ENCODE results near the gene ATP1B1. TPM values are rescaled to one million over a fixed set of nuclear protein-coding genes. Genes with fewer than 3 reads are reported as not detected.

ATP1B1 gene
- 256 TPM for total RNA-seq
- long read RNA-seq, transcript ATP1B1-201 (6 exons, 1,883 nt): major isoform, 230 of 249 reads
- long read RNA-seq, partial matches to known transcripts: 6 of 249 reads
- long read RNA-seq, other reads (novel, unspliced or antisense): 13 of 249 reads

- peak; percentile 92 for DNase-seq (ENCODE audit: low spot score)
Measured at GRCh38 chr1:169106095-169106920, at the start of gene ATP1B1. Gene ATP1B1 (plus strand): TSS chr1:169106690. CDS start chr1:169106830, 140 bp downstream.

DNA sequence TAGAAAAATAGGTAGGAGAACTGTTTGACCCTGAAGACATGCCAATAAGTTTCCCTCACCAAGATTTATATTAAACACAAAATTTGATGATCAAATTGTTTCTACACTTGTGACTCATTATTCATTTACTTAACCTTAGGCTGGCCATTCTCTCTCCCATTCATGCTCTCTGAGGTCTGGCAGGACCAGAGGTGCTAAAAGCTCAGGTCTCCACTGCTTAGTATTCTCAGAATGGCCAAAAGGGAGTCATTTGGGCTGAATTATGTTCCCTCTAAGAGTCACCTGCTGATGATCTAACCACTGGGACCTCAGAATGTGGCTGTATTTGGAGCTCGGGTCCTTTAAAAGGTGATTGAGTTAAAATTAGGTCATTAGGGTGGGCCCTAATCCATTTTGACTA is 47.1 kb upstream of the ATP1B1 start:
- no peak for DNase-seq (ENCODE audit: low spot score)
- intact Hi-C loops (cut with DNase I): no loop called here

More at GRCh38 chr1:169106095-169106920, at the start of gene ATP1B1:
- intact Hi-C loops (cut with DNase I): loop anchor here (2.0 to 5.0 kb wide), 4 partner anchors 269 to 499 kb away; no protein-coding TSS in a partner anchor

- no peak for DNase-seq (ENCODE audit: low spot score)
- intact Hi-C loops (cut with DNase I): no loop called here
Measured at GRCh38 chr1:169060043-169060722, 46.3 kb upstream of the ATP1B1 start.

DNA sequence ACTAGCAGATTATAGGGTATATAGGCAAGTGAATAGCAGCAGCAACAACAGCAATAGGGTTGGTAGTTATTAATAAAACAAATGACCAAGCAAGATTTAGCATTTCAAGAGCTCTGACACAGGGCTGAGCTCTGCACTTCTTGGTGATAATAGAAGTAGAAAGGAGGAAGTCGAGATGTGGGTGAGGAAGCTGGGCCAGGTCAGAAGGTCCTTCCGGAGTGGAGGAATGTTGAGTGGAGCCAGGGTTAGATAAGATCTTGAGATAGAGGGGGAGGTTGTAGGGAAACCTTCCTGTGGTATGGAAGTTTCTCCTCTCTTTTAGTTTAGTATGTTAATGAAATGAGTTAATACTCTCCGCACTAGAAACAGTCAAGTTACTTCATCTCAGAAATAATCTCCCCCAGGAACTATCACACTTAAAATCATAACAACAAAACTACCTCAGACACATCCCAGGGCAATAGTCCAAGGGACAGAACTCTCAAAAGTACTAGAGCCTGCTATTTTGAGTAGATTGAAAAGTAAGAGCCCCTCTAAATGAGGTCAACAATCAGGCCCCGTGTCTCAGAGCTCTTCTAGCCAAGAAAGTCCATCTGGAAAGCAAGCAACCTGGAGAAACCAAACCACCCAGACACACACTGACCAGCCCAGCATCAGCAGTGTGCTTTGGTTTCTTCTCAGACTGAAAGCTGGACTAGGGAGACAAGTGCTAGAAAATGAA is 45.4 kb upstream of the ATP1B1 start:
- intact Hi-C loops (cut with DNase I): no loop called here
- no peak for DNase-seq (ENCODE audit: low spot score)

DNA sequence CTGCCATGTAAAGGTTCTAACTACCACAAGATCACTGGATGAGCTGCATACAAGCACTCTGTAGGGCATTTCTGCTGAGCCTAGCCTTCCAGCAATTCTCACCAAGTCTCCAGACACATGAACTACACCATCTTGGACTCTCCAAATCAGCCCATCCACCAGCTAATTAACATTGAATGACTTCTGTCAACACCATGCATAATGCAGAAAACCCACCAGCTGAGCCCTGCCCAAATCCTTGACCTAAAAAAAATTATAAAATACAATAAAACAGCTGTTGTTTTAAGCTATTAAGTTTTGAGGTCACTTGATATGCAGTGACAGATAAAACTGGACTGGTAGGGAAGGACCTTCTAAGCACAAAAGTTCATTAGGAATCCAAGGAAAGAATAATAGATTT is 44.3 kb upstream of the ATP1B1 start:
- no peak for DNase-seq (ENCODE audit: low spot score)
- intact Hi-C loops (cut with DNase I): no loop called here

DNA sequence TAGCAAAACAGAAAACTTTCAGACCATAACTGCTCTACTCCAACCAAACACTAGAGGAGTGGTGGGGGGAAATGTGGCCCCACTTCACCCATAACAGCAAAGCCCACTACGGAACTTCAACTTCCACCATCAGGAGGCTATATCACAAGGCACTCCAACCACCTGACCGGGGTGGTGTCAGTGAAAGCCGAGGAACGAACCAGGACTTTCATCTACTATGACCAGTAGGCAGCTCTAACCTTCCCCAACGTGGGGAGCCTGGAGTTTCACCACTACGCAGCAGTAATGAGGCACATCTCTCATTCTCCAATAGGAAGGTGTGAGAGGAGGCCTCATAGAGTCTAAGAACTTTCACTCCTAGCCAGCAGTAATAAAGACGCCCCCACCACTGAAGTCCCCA is 42.4 kb upstream of the ATP1B1 start:
- intact Hi-C loops (cut with DNase I): no loop called here
- DNase-seq (ENCODE audit: low spot score): no peak

GRCh38 chr1:169070547-169070946 is 35.9 kb upstream of the ATP1B1 start:
- intact Hi-C loops (cut with DNase I): no loop called here
- no peak for DNase-seq (ENCODE audit: low spot score)

GRCh38 chr1:169070958-169071357 is 35.5 kb upstream of the ATP1B1 start:
- intact Hi-C loops (cut with DNase I): no loop called here
- DNase-seq (ENCODE audit: low spot score): no peak

DNA sequence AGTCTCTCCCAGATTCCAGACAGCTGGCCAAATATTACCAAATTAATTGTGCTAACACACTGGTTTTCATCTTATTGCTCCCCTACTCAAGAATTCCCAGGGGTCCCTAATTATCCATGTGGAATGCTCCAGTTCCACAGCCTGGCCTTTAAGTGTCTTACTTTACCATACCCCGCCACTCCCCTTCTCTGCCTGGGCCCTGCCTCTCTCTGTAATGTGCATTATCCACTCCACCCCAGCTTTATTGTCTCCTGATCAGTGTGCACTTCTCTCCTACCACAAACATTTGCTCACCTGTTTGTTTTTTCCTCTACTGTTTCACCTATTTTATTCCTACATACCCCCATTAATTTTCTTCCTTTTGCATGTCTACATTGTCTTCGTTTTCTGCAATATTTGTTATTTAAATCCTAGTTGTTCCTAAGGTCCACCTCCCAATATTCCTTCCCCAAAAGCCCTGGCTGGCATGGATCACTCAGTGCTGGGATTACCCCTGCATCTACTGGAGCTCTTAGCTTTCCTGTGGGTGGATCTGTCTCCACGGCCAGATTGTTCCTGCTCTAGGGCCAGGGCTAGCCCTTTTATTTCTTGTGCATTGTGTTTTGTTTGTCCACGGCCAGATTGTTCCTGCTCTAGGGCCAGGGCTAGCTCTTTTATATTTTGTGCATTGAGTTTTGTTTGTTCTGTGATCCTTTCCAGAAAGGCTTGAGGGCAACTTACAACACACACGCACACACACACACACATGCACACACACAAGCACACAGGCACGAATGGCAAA is 33.4 kb upstream of the ATP1B1 start:
- intact Hi-C loops (cut with DNase I): no loop called here
- DNase-seq (ENCODE audit: low spot score): no peak

DNA sequence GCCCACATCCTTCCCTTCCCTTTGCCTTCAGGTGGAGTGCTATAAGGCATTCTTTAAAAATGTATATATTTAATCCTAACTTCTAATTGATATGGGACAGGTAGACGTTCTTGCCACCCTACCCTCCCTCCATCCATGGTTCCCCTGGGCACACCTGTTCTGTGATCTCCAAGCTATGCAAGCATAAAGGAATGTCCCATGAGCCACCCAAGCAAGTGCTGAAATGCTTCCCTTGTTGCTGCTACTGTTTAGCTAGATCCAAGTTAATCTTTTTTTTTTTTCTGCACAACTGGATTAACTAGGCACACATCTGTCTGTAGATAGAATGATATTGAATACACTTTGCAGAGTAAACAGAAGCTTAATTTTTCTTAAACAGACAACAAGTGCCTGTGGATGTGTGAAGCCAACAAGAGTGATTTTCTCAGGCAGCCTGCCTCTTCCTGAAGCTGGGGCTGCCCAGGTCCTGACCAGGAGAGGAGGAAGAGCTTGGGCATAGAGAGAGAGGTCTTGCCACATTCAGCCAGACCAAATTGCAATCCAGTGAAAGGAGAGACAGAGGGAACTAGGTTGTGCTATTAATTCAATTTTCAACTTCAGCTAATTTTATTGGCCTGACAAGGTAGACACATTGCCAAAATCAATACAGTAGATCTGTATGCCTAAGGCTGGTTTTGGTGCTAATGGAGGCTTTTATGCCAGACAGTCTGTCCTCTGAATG is 28.2 kb upstream of the ATP1B1 start:
- DNase-seq (ENCODE audit: low spot score): no peak
- intact Hi-C loops (cut with DNase I): no loop called here

GRCh38 chr1:169081503-169082123 is 24.9 kb upstream of the ATP1B1 start:
- DNase-seq (ENCODE audit: low spot score): no peak
- intact Hi-C loops (cut with DNase I): no loop called here

DNA sequence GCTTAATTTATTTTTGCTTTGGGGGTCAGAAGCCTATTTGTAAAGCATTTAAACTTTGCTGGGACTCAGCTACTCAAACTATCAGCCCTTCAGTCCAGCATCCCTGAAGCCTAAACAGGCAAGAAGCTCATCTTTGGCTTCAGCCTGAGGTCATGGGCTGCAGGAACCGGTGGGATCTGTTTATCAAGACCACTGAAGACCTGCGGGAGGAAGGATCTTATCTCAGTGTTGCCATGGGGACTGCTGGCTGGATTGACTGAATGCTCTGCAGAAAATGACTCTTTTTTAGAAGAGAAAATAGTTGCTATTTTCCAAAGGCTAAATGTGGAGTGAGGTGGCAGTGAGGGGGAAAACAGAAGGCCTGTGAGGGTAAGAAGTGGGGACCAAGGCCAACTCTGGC is 20.6 kb upstream of the ATP1B1 start:
- DNase-seq (ENCODE audit: low spot score): no peak
- intact Hi-C loops (cut with DNase I): no loop called here

GRCh38 chr1:169086603-169087455 is 19.7 kb upstream of the ATP1B1 start:
- no peak for DNase-seq (ENCODE audit: low spot score)
- intact Hi-C loops (cut with DNase I): no loop called here

GRCh38 chr1:169087876-169088275 is 18.6 kb upstream of the ATP1B1 start:
- DNase-seq (ENCODE audit: low spot score): no peak
- intact Hi-C loops (cut with DNase I): no loop called here

DNA sequence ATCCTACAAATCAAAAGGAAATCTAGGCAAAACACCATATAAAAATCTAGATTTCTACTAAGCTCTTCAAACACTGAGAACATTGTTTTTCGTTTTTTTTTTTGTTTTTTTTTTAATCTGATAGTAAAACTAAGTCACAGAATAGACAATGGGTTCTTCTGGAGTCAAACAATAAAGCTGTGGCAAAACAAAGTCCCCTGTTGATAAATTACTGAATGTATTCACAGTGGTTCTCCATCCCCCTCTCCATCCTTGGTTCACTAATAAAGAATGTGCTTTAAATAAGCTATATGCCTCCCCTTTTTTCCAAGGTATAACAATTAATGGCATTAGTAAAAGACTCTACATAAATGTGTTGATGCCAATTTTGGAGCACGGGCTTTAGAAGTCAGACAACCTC is 16.7 kb upstream of the ATP1B1 start:
- DNase-seq (ENCODE audit: low spot score): no peak
- intact Hi-C loops (cut with DNase I): no loop called here

- intact Hi-C loops (cut with DNase I): no loop called here
- no peak for DNase-seq (ENCODE audit: low spot score)
Measured at GRCh38 chr1:169090308-169090899, 16.1 kb upstream of the ATP1B1 start.

DNA sequence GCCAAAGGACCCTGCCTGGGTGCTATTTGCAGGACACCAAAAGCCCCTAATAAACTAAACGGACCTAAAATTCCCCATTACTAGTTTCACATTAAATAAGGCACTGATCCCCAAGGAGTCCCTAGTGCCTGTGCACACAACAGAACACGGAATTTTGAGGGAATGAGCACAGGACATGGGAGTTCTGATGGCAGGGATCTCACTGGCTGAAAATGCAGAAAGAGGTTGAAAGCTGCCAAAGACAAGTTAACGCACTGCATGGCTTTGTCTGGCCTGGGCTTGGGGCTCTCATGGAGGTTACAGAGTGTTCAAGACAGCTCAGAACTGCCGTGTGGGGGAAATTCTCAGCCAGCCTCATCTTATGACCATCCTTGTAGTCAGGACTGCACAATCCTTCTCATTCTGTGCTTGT is 15.6 kb upstream of the ATP1B1 start:
- no peak for DNase-seq (ENCODE audit: low spot score)
- intact Hi-C loops (cut with DNase I): no loop called here
